Measurements from ENCODE around the gene INPP5A.
"Not testable (repeated sequence)": the region's sequence is repeated elsewhere in the genome, so short reads cannot be mapped to it uniquely, and the experiment has no call there.

The INPP5A gene

GRCh38 chr10:132558516-132559413 is 21.2 kb downstream of the INPP5A start:
- in situ Hi-C loops (cut with HindIII; ENCODE audit: low sequenced_read_pairs) = no loop called here

GRCh38 chr10:132559538-132559937 is 22.0 kb downstream of the INPP5A start:
- in situ Hi-C loops (cut with HindIII; ENCODE audit: low sequenced_read_pairs) = no loop called here

GRCh38 chr10:132560241-132560731 is 22.7 kb downstream of the INPP5A start:
- in situ Hi-C loops (cut with HindIII; ENCODE audit: low sequenced_read_pairs) = no loop called here

- in situ Hi-C loops (cut with HindIII; ENCODE audit: low sequenced_read_pairs) = no loop called here
Observed at GRCh38 chr10:132562177-132562915, 24.8 kb downstream of the INPP5A start.

- in situ Hi-C loops (cut with HindIII; ENCODE audit: low sequenced_read_pairs) = no loop called here
Observed at GRCh38 chr10:132562916-132563456, 25.4 kb downstream of the INPP5A start.

GRCh38 chr10:132563485-132564248 is 26.1 kb downstream of the INPP5A start:
- in situ Hi-C loops (cut with HindIII; ENCODE audit: low sequenced_read_pairs) = no loop called here

- in situ Hi-C loops (cut with HindIII; ENCODE audit: low sequenced_read_pairs) = no loop called here
Observed at GRCh38 chr10:132564249-132564605, 26.6 kb downstream of the INPP5A start.

- in situ Hi-C loops (cut with HindIII; ENCODE audit: low sequenced_read_pairs) = no loop called here
Observed at GRCh38 chr10:132564690-132565089, 27.1 kb downstream of the INPP5A start.

GRCh38 chr10:132565516-132566209 is 28.1 kb downstream of the INPP5A start:
- in situ Hi-C loops (cut with HindIII; ENCODE audit: low sequenced_read_pairs) = no loop called here

- in situ Hi-C loops (cut with HindIII; ENCODE audit: low sequenced_read_pairs) = no loop called here
Observed at GRCh38 chr10:132566892-132567291, 29.3 kb downstream of the INPP5A start.

GRCh38 chr10:132570265-132570664 is 32.7 kb downstream of the INPP5A start:
- in situ Hi-C loops (cut with HindIII; ENCODE audit: low sequenced_read_pairs) = no loop called here

- in situ Hi-C loops (cut with HindIII; ENCODE audit: low sequenced_read_pairs) = no loop called here
Observed at GRCh38 chr10:132570771-132571649, 33.4 kb downstream of the INPP5A start.

GRCh38 chr10:132571650-132572544 is 34.3 kb downstream of the INPP5A start:
- in situ Hi-C loops (cut with HindIII; ENCODE audit: low sequenced_read_pairs) = no loop called here

- in situ Hi-C loops (cut with HindIII; ENCODE audit: low sequenced_read_pairs) = no loop called here
Observed at GRCh38 chr10:132572545-132572937, 35.0 kb downstream of the INPP5A start.

- in situ Hi-C loops (cut with HindIII; ENCODE audit: low sequenced_read_pairs) = not testable (repeated sequence)
Observed at GRCh38 chr10:132572946-132573345, 35.4 kb downstream of the INPP5A start.

GRCh38 chr10:132574288-132574687 is 36.7 kb downstream of the INPP5A start:
- in situ Hi-C loops (cut with HindIII; ENCODE audit: low sequenced_read_pairs) = no loop called here

GRCh38 chr10:132574783-132575319 is 37.3 kb downstream of the INPP5A start:
- in situ Hi-C loops (cut with HindIII; ENCODE audit: low sequenced_read_pairs) = no loop called here
